Esophagus muscularis mucosa (tissue), 4 donors: ENCODE measurements around the gene BID.

ENCODE experiments used
- CTCF ChIP-seq, 3 experiments: fragments of 200-600 bp in 2 of 3; fragments of 450-650 bp in 1 of 3; sonication (generic) in 2 of 3; IDR thresholded peaks; one replicate each; pipeline ENCODE4 v1.5.1; 2017 to 2019; ENCODE audit warnings: antibody characterized with exemption in 3 of 3, mild to moderate bottlenecking in 2 of 3, moderate library complexity in 1 of 3
- EP300 ChIP-seq: sonication (generic); formaldehyde crosslinking; IDR thresholded peaks from one replicate; pipeline ENCODE4 v1.6.1; 2017; ENCODE audit warnings: antibody characterized with exemption
- POLR2A ChIP-seq: fragments of 450-650 bp; IDR thresholded peaks from one replicate; pipeline ENCODE4 v1.6.1; 2017; ENCODE audit warnings: antibody characterized with exemption, moderate library complexity, mild to moderate bottlenecking, low read depth
- POLR2AphosphoS5 ChIP-seq, 2 donors: sonication (generic); formaldehyde crosslinking; IDR thresholded peaks; one replicate each; pipeline ENCODE4 v1.6.1; 2017; ENCODE audit warnings: antibody characterized with exemption in 2 of 2

- TF ChIP-seq POLR2A, result no peak
- TF ChIP-seq CTCF (IDR thresholded peaks at IDR 0.05), result no peak
- TF ChIP-seq POLR2AphosphoS5 (IDR thresholded peaks at IDR 0.05), result no peak
- no peak for TF ChIP-seq EP300
These were observed 6.0 kb upstream of the BID start for GRCh38 chr22:17780116-17780740.
